K562 (cell line): ENCODE measurements around the gene POLR2J. TPM values are rescaled to one million over a fixed set of nuclear protein-coding genes. Genes with fewer than 3 reads are reported as not detected.

Experiments
- ATAC-seq: fragments of 200-7000 bp; cut with Tn5 transposase; 3 replicates; pipeline ENCODE4 v1.9.1; 2020; ENCODE audit warnings: moderate library complexity
- BruUV-seq: library from RNA; stranded (reverse); fragments of 400-500 nt; replicated peaks from 2 replicates; lab custom pipeline; 2021; lab: Mats Ljungman, UMichigan
- CTCF ChIA-PET: fragments of 300-600 bp; formaldehyde crosslinking; extraction: SDS; loops from one replicate; lab custom pipeline; 2021; ENCODE audit warnings: low intra/inter-chr PET ratio; lab: Yijun Ruan, JAX
- POLR2A ChIA-PET: fragments of 300-600, 350-650 bp; sonication (Branson Sonifier 250); formaldehyde crosslinking; extraction: SDS; loops from one replicate; lab custom pipeline; 2021; ENCODE audit warnings: antibody characterized with exemption, inconsistent platforms; lab: Yijun Ruan, JAX
- DNase-seq, 4 experiments: peaks; one replicate each; pipeline versions ENCODE4 v3.0.0 to v3.0.0-alpha.2; 2011 to 2018; ENCODE audit warnings: low spot score in 3 of 4, mixed read lengths in 3 of 4; ENCODE audit errors: extremely low read depth in 1 of 4
- FAIRE-seq: peaks from 2 replicates; lab custom pipeline; 2011; peaks lifted over from hg19 to GRCh38; lab: Jason Lieb, UNC
- H2AFZ ChIP-seq: 2 replicates; pipeline ENCODE4 v1.6.0; 2011; ENCODE audit warnings: low read depth, low read length, control low read depth, inconsistent platforms
- H3K27ac ChIP-seq: fragments of 200-600 bp; 3 replicates; pipeline ENCODE4 v1.8.0; 2011; ENCODE audit warnings: low read depth, mild to moderate bottlenecking, control low read depth, inconsistent platforms, low read length, moderate library complexity, mixed read lengths; ENCODE audit errors: extremely low read depth
- H3K27me3 ChIP-seq, 2 experiments: fragments of 300-600 bp in 1 of 2; 2 replicates in 1 of 2; 3 replicates in 1 of 2; pipeline versions ENCODE4 v1.6.0 to v1.8.0; 2011; ENCODE audit warnings: inconsistent platforms in 2 of 2, low read length in 2 of 2, mild to moderate bottlenecking in 1 of 2, mixed read lengths in 1 of 2, moderate library complexity in 1 of 2; ENCODE audit not compliant: control insufficient read depth in 2 of 2, insufficient read depth in 2 of 2
- H3K36me3 ChIP-seq: fragments of 300-600 bp; 3 replicates; pipeline ENCODE4 v1.8.0; 2011; ENCODE audit warnings: mild to moderate bottlenecking, low read length, inconsistent platforms; ENCODE audit not compliant: control insufficient read depth, insufficient read depth
- H3K4me1 ChIP-seq, 2 experiments: fragments of 200-600 bp in 1 of 2; replicated peaks in 1 of 2; 2 replicates in 1 of 2; 3 replicates in 1 of 2; pipeline versions ENCODE4 v1.5.1 to v1.8.0; 2011; ENCODE audit warnings: inconsistent platforms in 2 of 2, low read length in 2 of 2, mild to moderate bottlenecking in 1 of 2, mixed read lengths in 1 of 2, moderate library complexity in 1 of 2; ENCODE audit not compliant: control insufficient read depth in 2 of 2, insufficient read depth in 2 of 2
- H3K4me2 ChIP-seq: 2 replicates; pipeline ENCODE4 v1.6.1; 2011; ENCODE audit warnings: low read length, control low read depth, inconsistent platforms, mixed read lengths; ENCODE audit not compliant: insufficient read depth
- H3K4me3 ChIP-seq: fragments of 200-600 bp; sonication (generic), shearing (Covaris generic); 2 replicates; pipeline ENCODE4 v1.5.1; 2016; ENCODE audit warnings: control low read depth, inconsistent platforms
- H3K79me2 ChIP-seq: fragments of 200-600 bp; 3 replicates; pipeline ENCODE4 v1.8.0; 2011; ENCODE audit warnings: low read length, inconsistent platforms; ENCODE audit not compliant: control insufficient read depth, insufficient read depth
- H3K9ac ChIP-seq, 2 experiments: 2 replicates each; pipeline versions ENCODE4 v1.6.0 to v1.6.1; 2011; ENCODE audit warnings: low read depth in 2 of 2, low read length in 2 of 2, control low read depth in 1 of 2, inconsistent platforms in 1 of 2, mild to moderate bottlenecking in 1 of 2, mixed read lengths in 1 of 2; ENCODE audit not compliant: insufficient read depth in 1 of 2
- H3K9me1 ChIP-seq: one replicate; pipeline ENCODE4 v1.6.0; 2011; ENCODE audit warnings: inconsistent platforms, mild to moderate bottlenecking, low read length, moderate library complexity; ENCODE audit not compliant: control insufficient read depth, insufficient read depth
- H3K9me3 ChIP-seq: replicated peaks from 2 replicates; pipeline ENCODE4 v1.5.1; 2011; ENCODE audit warnings: low read depth, low read length, inconsistent platforms; ENCODE audit not compliant: control insufficient read depth, insufficient read depth
- H4K20me1 ChIP-seq: replicated peaks from 2 replicates; pipeline ENCODE4 v1.6.1; 2011; ENCODE audit warnings: low read length, inconsistent platforms, mixed read lengths; ENCODE audit not compliant: control insufficient read depth, insufficient read depth
- ATF1 ChIP-seq, 2 experiments: fragments of 450-650 bp in 1 of 2; IDR thresholded peaks; 2 replicates each; pipeline ENCODE4 v1.6.1; 2016; ENCODE audit warnings: missing compliant biosample characterization in 1 of 2, missing genetic modification characterization in 1 of 2
- CCAR2 ChIP-seq: fragments of 200-400 bp; formaldehyde crosslinking; IDR thresholded peaks from 2 replicates; pipeline ENCODE4 v1.6.1; 2017; ENCODE audit warnings: mild to moderate bottlenecking, low read depth, low read length
- NFIC ChIP-seq: fragments of 450-650 bp; IDR thresholded peaks from 2 replicates; pipeline ENCODE4 v1.6.1; 2017; ENCODE audit warnings: mild to moderate bottlenecking, inconsistent platforms
- PML ChIP-seq: IDR thresholded peaks from 2 replicates; pipeline ENCODE4 v1.6.1; 2012; ENCODE audit warnings: low read length, inconsistent platforms
- POLR2G ChIP-seq: fragments of 200-400 bp; formaldehyde crosslinking; IDR thresholded peaks from 2 replicates; pipeline ENCODE4 v1.6.1; 2017; ENCODE audit warnings: low read depth, mild to moderate bottlenecking, antibody characterized with exemption, low read length, moderate library complexity
- POLR3G ChIP-seq: IDR thresholded peaks from 2 replicates; pipeline ENCODE4 v1.6.1; 2011; ENCODE audit not compliant: insufficient read length, insufficient replicate concordance; ENCODE audit errors: extremely low read depth
- SMARCC2 ChIP-seq: fragments of 450-650 bp; IDR thresholded peaks from 2 replicates; pipeline ENCODE4 v1.6.1; 2017; ENCODE audit warnings: antibody characterized with exemption, moderate library complexity, mild to moderate bottlenecking, low read depth
- TARDBP ChIP-seq: fragments of 450-650 bp; IDR thresholded peaks from 2 replicates; pipeline ENCODE4 v1.6.1; 2016
- TEAD2 ChIP-seq: fragments of 450-650 bp; IDR thresholded peaks from 2 replicates; pipeline ENCODE4 v1.6.1; 2016; ENCODE audit warnings: missing genetic modification characterization, control low read depth, missing compliant biosample characterization
- TSC22D4 ChIP-seq: fragments of 450-650 bp; IDR thresholded peaks from 2 replicates; pipeline ENCODE4 v1.6.1; 2016; ENCODE audit warnings: missing genetic modification characterization, missing biosample characterization, control low read depth
- ZC3H11A ChIP-seq: IDR thresholded peaks from 2 replicates; pipeline ENCODE4 v1.6.1; 2012; ENCODE audit warnings: low read depth, low read length, improper control_type of control experiment
- ZFX ChIP-seq: sonication (generic); formaldehyde crosslinking; IDR thresholded peaks from 2 replicates; pipeline ENCODE4 v1.8.0; 2022; ENCODE audit warnings: mild to moderate bottlenecking, missing genetic modification reagents, moderate library complexity
- ZKSCAN8 ChIP-seq: fragments of 200-800 bp; sonication (Bioruptor generic); IDR thresholded peaks from 2 replicates; pipeline ENCODE4 v1.6.1; 2016; ENCODE audit warnings: missing genetic modification characterization, missing compliant biosample characterization
- ZNF23 ChIP-seq: fragments of 250-450 bp; sonication (Bioruptor Pico); IDR thresholded peaks from 2 replicates; pipeline ENCODE4 v1.4.0; 2020; ENCODE audit warnings: mild to moderate bottlenecking
- WGBS: fragments of 100-300 bp; shearing (Covaris generic); methylation state at CpG from one replicate; pipeline ENCODE4 v1.1.6; 2016; ENCODE audit warnings: low coverage, mixed read lengths; ENCODE audit not compliant: insufficient coverage; ENCODE audit errors: missing lambda C conversion rate; 5-methylcytosine and 5-hydroxymethylcytosine counted together
- in situ Hi-C: fragments of 300-500 bp; cut with MboI; formaldehyde crosslinking; loops from 4 replicates; pipeline ENCODE4 v1.15.0; 2018; ENCODE audit warnings: inconsistent platforms, mixed read lengths
- intact Hi-C: fragments of 100-400 bp; cut with micrococcal nuclease; formaldehyde crosslinking; loops from 2 replicates; pipeline ENCODE4 v1.14.2; 2022
- polyA plus RNA-seq, 8 experiments: library from polyadenylated mRNA; depleted of rRNA in 4 of 8; stranded (reverse) in 5 of 8; unstranded in 3 of 8; fragments of >200 nt; fragmentation: Nextera tagmentation in 2 of 8; fragmentation: Illumina TruSeq in 1 of 8; extraction: Ambion mirVana in 2 of 8; extraction: Trizol in 1 of 8; gene quantifications; 2 replicates each; pipeline versions ENCODE4 v1.2.1 to v1.2.3, GENCODE V29; 2011 to 2014; ENCODE audit warnings: inconsistent platforms in 1 of 8, missing spikeins in 1 of 8
- total RNA-seq, 7 experiments: library from RNA; depleted of rRNA in 6 of 7; stranded (reverse); fragments of >200 nt in 6 of 7; fragmentation: Illumina TruSeq in 2 of 7; extraction: Trizol in 2 of 7; gene quantifications; 2 replicates each; pipeline versions ENCODE4 v1.2.1 to v1.2.3, GENCODE V29; 2011 to 2021; ENCODE audit warnings: low replicate concordance in 1 of 7
- TF ChIP-seq, protein P1 (sequence below): sonication (generic); formaldehyde crosslinking; IDR thresholded peaks from 2 replicates; pipeline ENCODE4 v1.8.1; 2023; ENCODE audit warnings: mild to moderate bottlenecking, missing genetic modification reagents
- TF ChIP-seq, protein P2 (sequence below): fragments of 450-650 bp; IDR thresholded peaks from 2 replicates; pipeline ENCODE4 v1.6.1; 2016; ENCODE audit warnings: missing biosample characterization, missing genetic modification characterization
- TF ChIP-seq, protein P3 (sequence below): IDR thresholded peaks from 2 replicates; pipeline ENCODE4 v1.6.1; 2011; ENCODE audit warnings: borderline replicate concordance, low read depth, mild to moderate bottlenecking, moderate library complexity, low read length; ENCODE audit not compliant: insufficient read depth, poor library complexity, severe bottlenecking

POLR2J gene
- total and polyA plus RNA-seq, 9 of the 15 experiments (the other 6 are each of a cell fraction or from before 2014, with no cell fraction given) = 32.3 to 220 (median 113) TPM

DNA sequence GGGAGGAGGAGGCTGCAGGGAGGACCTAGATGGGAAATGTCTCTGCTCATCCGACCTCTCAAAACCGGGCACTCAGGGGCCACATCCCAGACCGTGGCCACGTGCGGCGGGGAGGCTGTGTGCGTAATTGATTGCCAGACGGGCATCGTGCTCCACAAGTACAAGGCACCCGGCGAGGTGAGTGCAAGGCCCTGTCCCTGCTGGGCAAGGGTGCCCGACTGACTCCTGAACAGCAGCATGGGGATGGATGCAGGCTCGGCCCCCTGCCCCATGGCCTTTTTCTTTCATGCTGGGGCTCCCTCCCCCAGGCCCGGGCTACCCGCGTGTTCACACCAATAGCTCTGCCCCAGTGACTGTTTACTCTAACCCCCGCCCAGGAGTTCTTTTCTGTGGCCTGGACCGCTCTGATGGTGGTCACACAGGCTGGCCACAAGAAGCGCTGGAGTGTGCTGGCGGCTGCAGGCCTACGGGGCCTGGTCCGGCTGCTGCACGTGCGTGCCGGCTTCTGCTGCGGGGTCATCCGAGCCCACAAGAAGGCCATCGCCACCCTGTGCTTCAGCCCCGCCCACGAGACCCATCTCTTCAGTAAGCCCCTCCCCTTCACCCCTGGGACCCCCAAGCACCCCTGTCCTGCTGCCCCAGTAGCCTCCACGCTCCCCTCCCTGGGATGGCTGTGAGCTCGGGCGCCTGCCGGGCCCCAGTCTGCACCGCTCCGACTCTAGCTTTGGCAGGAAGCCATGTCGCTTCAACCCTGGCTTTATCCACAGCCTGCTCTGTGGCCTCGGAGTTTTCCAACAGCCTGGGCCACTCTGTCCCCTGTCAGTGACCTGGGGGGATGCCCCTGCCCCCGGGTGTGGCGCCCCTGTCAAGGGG is 10.0 kb downstream of the POLR2J start:
- DNase-seq (no peak), ATAC-seq (no peak), FAIRE-seq (no peak)
- no peaks in the 10 kb centered on the region for H3K9me3 ChIP-seq
- WGBS = 87% methylated on average over 32 of the region's 40 CpGs
- H3K79me2 ChIP-seq = peaks cover 23% of the 10 kb centered on the region
- H3K36me3 ChIP-seq = peaks cover 70% of the 10 kb centered on the region; the same call in 2 of the 3 replicates
- CTCF ChIA-PET = no interaction called here
- peaks cover 5% of the 10 kb centered on the region for H3K9me1 ChIP-seq
- H3K27ac ChIP-seq = no peak overlapping the region
- H3K4me3 ChIP-seq = no peak overlapping the region
- H2AFZ ChIP-seq = no peak overlapping the region
- H4K20me1 ChIP-seq = peaks cover 3% of the 10 kb centered on the region; the same call in 1 of the 2 replicates
- no TSS peak for BruUV-seq
- intact Hi-C loops (no loop called here), in situ Hi-C loops (loop anchor here (25.0 kb wide), 2 partner anchors 94 to 194 kb away; partner anchors contain the start of genes POLR2J2, POLR2J3, SPDYE2 and SPDYE2B)
- POLR2A ChIA-PET = no interaction called here
- H3K4me1 ChIP-seq = peaks cover 10 to 75% of the 10 kb centered on the region in 2 experiments; a peak in 3 of 5 replicates
- H3K9ac ChIP-seq = no peak overlapping the region
- no peaks in the 10 kb centered on the region for H3K27me3 ChIP-seq
- H3K4me2 ChIP-seq = no peak overlapping the region
- TF ChIP-seq NFIC (peak; percentile 37; the same call in 1 of the 2 replicates), TARDBP (no peak), POLR3G (no peak), ZC3H11A (no peak), ZFX (CRISPR knock-in tag) (no peak), ZKSCAN8 (CRISPR knock-in tag) (no peak), TSC22D4 (tag) (no peak), ATF1 (CRISPR knock-in tag; IDR thresholded peaks at IDR 0.05) (no peak), ATF1 (tag; IDR thresholded peaks at IDR 0.05) (no peak), ZNF23 (CRISPR knock-in tag) (no peak), SMARCC2 (no peak), PML (no peak), CCAR2 (no peak), POLR2G (peak; percentile 2; the same call in 1 of the 2 replicates), TEAD2 (no peak)
- TF ChIP-seq, protein P1, sequence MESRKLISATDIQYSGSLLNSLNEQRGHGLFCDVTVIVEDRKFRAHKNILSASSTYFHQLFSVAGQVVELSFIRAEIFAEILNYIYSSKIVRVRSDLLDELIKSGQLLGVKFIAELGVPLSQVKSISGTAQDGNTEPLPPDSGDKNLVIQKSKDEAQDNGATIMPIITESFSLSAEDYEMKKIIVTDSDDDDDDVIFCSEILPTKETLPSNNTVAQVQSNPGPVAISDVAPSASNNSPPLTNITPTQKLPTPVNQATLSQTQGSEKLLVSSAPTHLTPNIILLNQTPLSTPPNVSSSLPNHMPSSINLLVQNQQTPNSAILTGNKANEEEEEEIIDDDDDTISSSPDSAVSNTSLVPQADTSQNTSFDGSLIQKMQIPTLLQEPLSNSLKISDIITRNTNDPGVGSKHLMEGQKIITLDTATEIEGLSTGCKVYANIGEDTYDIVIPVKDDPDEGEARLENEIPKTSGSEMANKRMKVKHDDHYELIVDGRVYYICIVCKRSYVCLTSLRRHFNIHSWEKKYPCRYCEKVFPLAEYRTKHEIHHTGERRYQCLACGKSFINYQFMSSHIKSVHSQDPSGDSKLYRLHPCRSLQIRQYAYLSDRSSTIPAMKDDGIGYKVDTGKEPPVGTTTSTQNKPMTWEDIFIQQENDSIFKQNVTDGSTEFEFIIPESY = peak; percentile 42; the same call in 1 of the 2 replicates
- TF ChIP-seq, protein P2, sequence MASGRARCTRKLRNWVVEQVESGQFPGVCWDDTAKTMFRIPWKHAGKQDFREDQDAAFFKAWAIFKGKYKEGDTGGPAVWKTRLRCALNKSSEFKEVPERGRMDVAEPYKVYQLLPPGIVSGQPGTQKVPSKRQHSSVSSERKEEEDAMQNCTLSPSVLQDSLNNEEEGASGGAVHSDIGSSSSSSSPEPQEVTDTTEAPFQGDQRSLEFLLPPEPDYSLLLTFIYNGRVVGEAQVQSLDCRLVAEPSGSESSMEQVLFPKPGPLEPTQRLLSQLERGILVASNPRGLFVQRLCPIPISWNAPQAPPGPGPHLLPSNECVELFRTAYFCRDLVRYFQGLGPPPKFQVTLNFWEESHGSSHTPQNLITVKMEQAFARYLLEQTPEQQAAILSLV = no peak
- TF ChIP-seq, protein P3, sequence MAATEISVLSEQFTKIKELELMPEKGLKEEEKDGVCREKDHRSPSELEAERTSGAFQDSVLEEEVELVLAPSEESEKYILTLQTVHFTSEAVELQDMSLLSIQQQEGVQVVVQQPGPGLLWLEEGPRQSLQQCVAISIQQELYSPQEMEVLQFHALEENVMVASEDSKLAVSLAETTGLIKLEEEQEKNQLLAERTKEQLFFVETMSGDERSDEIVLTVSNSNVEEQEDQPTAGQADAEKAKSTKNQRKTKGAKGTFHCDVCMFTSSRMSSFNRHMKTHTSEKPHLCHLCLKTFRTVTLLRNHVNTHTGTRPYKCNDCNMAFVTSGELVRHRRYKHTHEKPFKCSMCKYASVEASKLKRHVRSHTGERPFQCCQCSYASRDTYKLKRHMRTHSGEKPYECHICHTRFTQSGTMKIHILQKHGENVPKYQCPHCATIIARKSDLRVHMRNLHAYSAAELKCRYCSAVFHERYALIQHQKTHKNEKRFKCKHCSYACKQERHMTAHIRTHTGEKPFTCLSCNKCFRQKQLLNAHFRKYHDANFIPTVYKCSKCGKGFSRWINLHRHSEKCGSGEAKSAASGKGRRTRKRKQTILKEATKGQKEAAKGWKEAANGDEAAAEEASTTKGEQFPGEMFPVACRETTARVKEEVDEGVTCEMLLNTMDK = no peak
